Tibial nerve (tissue), 4 donors: ENCODE results near the gene SLC25A47. TPM values are rescaled to one million over a fixed set of nuclear protein-coding genes. Genes with fewer than 3 reads are reported as not detected.

Experiments used
- DNase-seq, 2 donors: peaks; one replicate each; pipeline ENCODE4 v3.0.0-alpha.2; 2019; ENCODE audit warnings: low spot score in 2 of 2
- H3K27ac ChIP-seq, 4 donors: fragments of 200-600 bp; sonication (generic) in 3 of 4; one replicate each; pipeline ENCODE4 v1.5.1; 2017 to 2019; ENCODE audit warnings: mild to moderate bottlenecking in 1 of 4
- H3K27me3 ChIP-seq, 2 donors: fragments of 200-600 bp; sonication (generic) in 1 of 2; one replicate each; pipeline versions ENCODE4 v1.5.1 to v1.6.0; 2017 to 2019
- H3K36me3 ChIP-seq, 3 donors: fragments of 200-600 bp; sonication (generic); one replicate each; pipeline ENCODE4 v1.5.1; 2018 to 2019
- H3K4me1 ChIP-seq, 4 donors: fragments of 200-600 bp; sonication (generic) in 3 of 4; one replicate each; pipeline ENCODE4 v1.5.1; 2017 to 2019
- H3K4me3 ChIP-seq, 4 donors: fragments of 200-600 bp; sonication (generic) in 3 of 4; one replicate each; pipeline ENCODE4 v1.5.1; 2017 to 2019; ENCODE audit warnings: mild to moderate bottlenecking in 1 of 4, moderate library complexity in 1 of 4
- H3K9me3 ChIP-seq, 4 donors: fragments of 200-600 bp; sonication (generic) in 3 of 4; one replicate each; pipeline ENCODE4 v1.5.1; 2017 to 2019
- EP300 ChIP-seq, 2 donors: sonication (generic); formaldehyde crosslinking; IDR thresholded peaks; one replicate each; pipeline ENCODE4 v1.6.1; 2017; ENCODE audit warnings: antibody characterized with exemption in 2 of 2, mild to moderate bottlenecking in 1 of 2
- POLR2A ChIP-seq, 2 donors: fragments of 450-650 bp; IDR thresholded peaks; one replicate each; pipeline ENCODE4 v1.6.1; 2017; ENCODE audit warnings: antibody characterized with exemption in 2 of 2, mild to moderate bottlenecking in 2 of 2, moderate library complexity in 2 of 2
- WGBS, 2 donors: methylation state at CpG; one replicate each; pipeline ENCODE4 v1.1.5; 2018; 5-methylcytosine and 5-hydroxymethylcytosine counted together
- total RNA-seq, 4 donors: library from RNA; depleted of rRNA; stranded (reverse); fragments of >200 nt; gene quantifications; one replicate each; pipeline ENCODE4 v1.1.0, GENCODE V29; 2016
- TF ChIP-seq, protein P1 (sequence below), 5 experiments: fragments of 200-600 bp in 3 of 5; fragments of 450-650 bp in 2 of 5; sonication (generic) in 3 of 5; IDR thresholded peaks; one replicate each; pipeline ENCODE4 v1.5.1; 2016 to 2019; ENCODE audit warnings: antibody characterized with exemption in 5 of 5, mild to moderate bottlenecking in 3 of 5, moderate library complexity in 2 of 5

The SLC25A47 gene
- total RNA-seq, 4 donors from 2014 or later: 2.5 TPM; not detected in 3

GRCh38 chr14:100362311-100362927 is 39.3 kb downstream of the SLC25A47 start:
- H3K27me3 ChIP-seq: no peaks in the 10 kb centered on the region
- no peaks in the 10 kb centered on the region for H3K9me3 ChIP-seq
- H3K36me3 ChIP-seq: peaks cover 0 to 93% (median 8%) of the 10 kb centered on the region in 3 donors
- 98 to 100% methylated on average over 1 of the region's 1 CpG for WGBS, 2 donors
- TF ChIP-seq POLR2A (IDR thresholded peaks at IDR 0.05) (no peak), EP300 (IDR thresholded peaks at IDR 0.05) (no peak)
- TF ChIP-seq, protein P1, sequence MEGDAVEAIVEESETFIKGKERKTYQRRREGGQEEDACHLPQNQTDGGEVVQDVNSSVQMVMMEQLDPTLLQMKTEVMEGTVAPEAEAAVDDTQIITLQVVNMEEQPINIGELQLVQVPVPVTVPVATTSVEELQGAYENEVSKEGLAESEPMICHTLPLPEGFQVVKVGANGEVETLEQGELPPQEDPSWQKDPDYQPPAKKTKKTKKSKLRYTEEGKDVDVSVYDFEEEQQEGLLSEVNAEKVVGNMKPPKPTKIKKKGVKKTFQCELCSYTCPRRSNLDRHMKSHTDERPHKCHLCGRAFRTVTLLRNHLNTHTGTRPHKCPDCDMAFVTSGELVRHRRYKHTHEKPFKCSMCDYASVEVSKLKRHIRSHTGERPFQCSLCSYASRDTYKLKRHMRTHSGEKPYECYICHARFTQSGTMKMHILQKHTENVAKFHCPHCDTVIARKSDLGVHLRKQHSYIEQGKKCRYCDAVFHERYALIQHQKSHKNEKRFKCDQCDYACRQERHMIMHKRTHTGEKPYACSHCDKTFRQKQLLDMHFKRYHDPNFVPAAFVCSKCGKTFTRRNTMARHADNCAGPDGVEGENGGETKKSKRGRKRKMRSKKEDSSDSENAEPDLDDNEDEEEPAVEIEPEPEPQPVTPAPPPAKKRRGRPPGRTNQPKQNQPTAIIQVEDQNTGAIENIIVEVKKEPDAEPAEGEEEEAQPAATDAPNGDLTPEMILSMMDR (IDR thresholded peaks at IDR 0.05): no peak
- H3K4me3 ChIP-seq: no peak overlapping the region
- DNase-seq: no peak
- H3K27ac ChIP-seq: no peak overlapping the region
- no peaks in the 10 kb centered on the region for H3K4me1 ChIP-seq

DNA sequence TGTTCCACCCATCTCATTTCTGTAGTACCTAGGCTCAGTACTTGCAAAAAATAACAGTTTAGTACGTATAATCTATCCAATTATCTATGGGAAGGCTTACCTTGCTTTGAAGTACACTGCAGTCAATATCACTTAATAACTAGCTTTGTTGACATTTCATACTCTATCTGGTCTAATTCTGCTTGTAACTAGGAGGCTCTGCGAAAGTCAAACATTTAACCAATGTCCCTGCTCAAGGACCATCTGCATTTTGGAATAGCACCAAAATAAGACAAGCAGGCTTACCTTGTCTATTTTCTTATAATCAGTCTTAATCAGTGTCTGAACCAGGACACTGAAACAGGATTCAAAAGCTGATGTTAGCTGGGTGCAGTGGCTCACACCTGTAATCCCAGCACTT is 39.9 kb downstream of the SLC25A47 start:
- TF ChIP-seq, protein P1 (IDR thresholded peaks at IDR 0.05): no peak
- no peak for TF ChIP-seq EP300 (IDR thresholded peaks at IDR 0.05)
- TF ChIP-seq POLR2A (IDR thresholded peaks at IDR 0.05): no peak
- DNase-seq: no peak
- Histone ChIP-seq H3K27ac (no peak overlapping the region), H3K9me3 (no peaks in the 10 kb centered on the region), H3K36me3 (peaks cover 0 to 93% (median 11%) of the 10 kb centered on the region in 3 donors), H3K27me3 (no peaks in the 10 kb centered on the region), H3K4me1 (no peaks in the 10 kb centered on the region), H3K4me3 (no peak overlapping the region)
- WGBS, 2 donors: 94 to 97% methylated on average over 2 of the region's 2 CpGs

GRCh38 chr14:100364403-100364802 is 41.3 kb downstream of the SLC25A47 start:
- WGBS, 2 donors: 63 to 67% methylated on average over 1 of the region's 1 CpG
- Histone ChIP-seq H3K4me3 (no peak overlapping the region), H3K36me3 (peaks cover 0 to 93% (median 17%) of the 10 kb centered on the region in 3 donors), H3K27ac (no peak overlapping the region), H3K9me3 (no peaks in the 10 kb centered on the region), H3K27me3 (no peaks in the 10 kb centered on the region), H3K4me1 (no peaks in the 10 kb centered on the region)
- TF ChIP-seq POLR2A (IDR thresholded peaks at IDR 0.05) (no peak), EP300 (IDR thresholded peaks at IDR 0.05) (no peak)
- TF ChIP-seq, protein P1 (IDR thresholded peaks at IDR 0.05): no peak
- DNase-seq: no peak

GRCh38 chr14:100365741-100366140 is 42.6 kb downstream of the SLC25A47 start:
- Histone ChIP-seq H3K4me3 (no peak overlapping the region), H3K36me3 (peaks cover 0 to 88% (median 15%) of the 10 kb centered on the region in 3 donors), H3K27ac (no peak overlapping the region), H3K27me3 (no peaks in the 10 kb centered on the region), H3K4me1 (no peaks in the 10 kb centered on the region), H3K9me3 (no peaks in the 10 kb centered on the region)
- 84 to 89% methylated on average over 7 of the region's 7 CpGs for WGBS, 2 donors
- DNase-seq: no peak
- TF ChIP-seq EP300 (IDR thresholded peaks at IDR 0.05): no peak
- TF ChIP-seq POLR2A (IDR thresholded peaks at IDR 0.05): no peak
- TF ChIP-seq, protein P1 (IDR thresholded peaks at IDR 0.05): no peak

DNA sequence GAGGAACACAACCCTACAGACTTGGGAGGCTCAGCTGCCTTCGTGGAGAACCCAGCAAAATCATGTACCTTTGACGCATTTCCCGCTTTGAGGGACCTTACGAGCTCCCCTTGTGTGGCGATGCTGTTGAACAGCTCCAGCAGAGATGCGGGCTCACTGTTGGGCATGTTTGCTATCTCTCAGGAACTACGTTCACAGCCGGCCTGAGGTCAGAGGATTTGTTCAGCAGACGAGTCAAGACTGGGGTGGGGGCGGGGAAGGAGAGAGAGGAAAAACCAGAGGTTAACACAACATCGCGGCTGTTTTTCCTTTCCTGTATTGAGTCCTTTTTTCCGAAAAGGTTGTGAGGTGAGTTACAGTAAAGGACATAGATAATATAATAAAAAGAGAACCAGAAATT is 45.9 kb downstream of the SLC25A47 start:
- H3K36me3 ChIP-seq: peaks cover 0 to 61% (median 10%) of the 10 kb centered on the region in 3 donors
- no peaks in the 10 kb centered on the region for H3K27me3 ChIP-seq
- no peak overlapping the region for H3K27ac ChIP-seq
- H3K4me1 ChIP-seq: peaks cover 0 to 23% (median under 1%) of the 10 kb centered on the region in 4 donors
- DNase-seq: no peak
- TF ChIP-seq EP300 (IDR thresholded peaks at IDR 0.05) (no peak), POLR2A (IDR thresholded peaks at IDR 0.05) (no peak)
- TF ChIP-seq, protein P1 (IDR thresholded peaks at IDR 0.05): no peak
- no peaks in the 10 kb centered on the region for H3K9me3 ChIP-seq
- no peak overlapping the region for H3K4me3 ChIP-seq
- 86 to 88% methylated on average over 13 of the region's 13 CpGs for WGBS, 2 donors
